ENCODE data around the gene OR2A5.

- no peak for TF ChIP-seq RB1 (IDR thresholded peaks at IDR 0.05; ENCODE audit: low read depth)
- TF ChIP-seq CTCF (IDR thresholded peaks at IDR 0.05 in 2 of 3, conservative IDR thresholded peaks at IDR 0.05 in 1 of 3; ENCODE audit: insufficient read depth in 2 of 3, low read depth in 1 of 3, low read length in 3 of 3) = no peak
- no peak for TF ChIP-seq HMG20A (CRISPR knock-in tag; conservative IDR thresholded peaks at IDR 0.05)
- no peak for TF ChIP-seq PKNOX1 (IDR thresholded peaks at IDR 0.05)
- no peak for TF ChIP-seq HCFC1 (IDR thresholded peaks at IDR 0.05; ENCODE audit: low read depth, low read length)
- TF ChIP-seq MYNN (IDR thresholded peaks at IDR 0.05) = no peak
- TF ChIP-seq MYNN (CRISPR knock-in tag; IDR thresholded peaks at IDR 0.05) = no peak
- TF ChIP-seq ZFX (CRISPR knock-in tag; IDR thresholded peaks at IDR 0.05) = no peak
- no peak for TF ChIP-seq FOXA3 (CRISPR knock-in tag; conservative IDR thresholded peaks at IDR 0.05 in 1 of 2, IDR thresholded peaks at IDR 0.05 in 1 of 2)
- TF ChIP-seq ZNF592 (IDR thresholded peaks at IDR 0.05) = no peak
- TF ChIP-seq NFYB (IDR thresholded peaks at IDR 0.05; ENCODE audit: extremely low read depth, insufficient read length) = no peak
- TF ChIP-seq SNIP1 (IDR thresholded peaks at IDR 0.05; ENCODE audit: low read depth) = no peak
- TF ChIP-seq MED1 (CRISPR knock-in tag; IDR thresholded peaks at IDR 0.05; ENCODE audit: borderline replicate concordance) = no peak
Measured at GRCh38 chr7:144000020-144000419, 48.7 kb upstream of the OR2A5 start, which contains the start of gene OR6B1.

Measured in K562 (cell line).